CD14-positive monocyte (primary cell): ENCODE measurements around the gene ARL14EP. TPM values are rescaled to one million over a fixed set of nuclear protein-coding genes. Genes with fewer than 3 reads are reported as not detected.

Source experiments
- DNase-seq, 3 donors: peaks; one replicate each; pipeline ENCODE4 v3.0.0-alpha.2; 2011 to 2022
- H2AFZ ChIP-seq: 2 replicates; pipeline ENCODE4 v1.6.0; 2012; ENCODE audit warnings: mild to moderate bottlenecking, low read depth, low read length, inconsistent platforms; ENCODE audit not compliant: insufficient read depth, poor library complexity, severe bottlenecking
- H3K27ac ChIP-seq, 2 donors: 1 replicate in 1 of 2; 2 replicates in 1 of 2; pipeline ENCODE4 v1.5.1; 2012 to 2013; ENCODE audit warnings: low read length in 2 of 2, control low read depth in 1 of 2, inconsistent platforms in 1 of 2, low read depth in 1 of 2, mild to moderate bottlenecking in 1 of 2
- H3K27me3 ChIP-seq, 2 donors: one replicate each; pipeline versions ENCODE4 v1.6.0 to v1.6.1; 2011 to 2013; ENCODE audit warnings: low read length in 2 of 2; ENCODE audit not compliant: control insufficient read depth in 2 of 2, insufficient read depth in 2 of 2
- H3K36me3 ChIP-seq, 2 donors: replicated peaks in 1 of 2; 1 replicate in 1 of 2; 2 replicates in 1 of 2; pipeline versions ENCODE4 v1.5.1 to v1.6.1; 2012 to 2013; ENCODE audit warnings: low read length in 2 of 2, control low read depth in 1 of 2, inconsistent platforms in 1 of 2, mild to moderate bottlenecking in 1 of 2; ENCODE audit not compliant: insufficient read depth in 2 of 2, control insufficient read depth in 1 of 2
- H3K4me1 ChIP-seq, 2 donors: 1 replicate in 1 of 2; 2 replicates in 1 of 2; pipeline versions ENCODE4 v1.5.1 to v1.6.1; 2012 to 2013; ENCODE audit warnings: low read length in 2 of 2, control low read depth in 1 of 2, inconsistent platforms in 1 of 2, mild to moderate bottlenecking in 1 of 2, moderate library complexity in 1 of 2; ENCODE audit not compliant: insufficient read depth in 2 of 2, control insufficient read depth in 1 of 2
- H3K4me2 ChIP-seq: replicated peaks from 2 replicates; pipeline ENCODE3; 2012; ENCODE audit warnings: low read length, moderate library complexity, mild to moderate bottlenecking; ENCODE audit not compliant: poor library complexity, severe bottlenecking; ENCODE audit errors: extremely low read depth
- H3K4me3 ChIP-seq, 3 experiments: fragments of 200-600 bp in 1 of 3; sonication (generic) in 1 of 3; replicated peaks in 1 of 3; 1 replicate in 2 of 3; 2 replicates in 1 of 3; pipeline ENCODE4 v1.5.1; 2011 to 2013; ENCODE audit warnings: low read length in 3 of 3, mild to moderate bottlenecking in 3 of 3, control low read depth in 2 of 3, low read depth in 2 of 3, inconsistent platforms in 1 of 3, moderate library complexity in 1 of 3
- H3K79me2 ChIP-seq: 2 replicates; pipeline ENCODE4 v1.6.0; 2012; ENCODE audit warnings: mild to moderate bottlenecking, control low read depth, inconsistent platforms, low read length, moderate library complexity; ENCODE audit not compliant: insufficient read depth
- H3K9ac ChIP-seq: 2 replicates; pipeline ENCODE4 v1.6.0; 2017; ENCODE audit warnings: low read length, mild to moderate bottlenecking; ENCODE audit not compliant: insufficient read depth, poor library complexity, severe bottlenecking
- H3K9me3 ChIP-seq, 2 donors: replicated peaks in 1 of 2; 1 replicate in 1 of 2; 2 replicates in 1 of 2; pipeline versions ENCODE4 v1.5.1 to v1.6.1; 2012 to 2013; ENCODE audit warnings: low read length in 2 of 2, control low read depth in 1 of 2; ENCODE audit not compliant: control insufficient read depth in 1 of 2, insufficient read depth in 1 of 2
- H4K20me1 ChIP-seq: 2 replicates; pipeline ENCODE4 v1.6.0; 2012; ENCODE audit warnings: mild to moderate bottlenecking, low read length, control low read depth, moderate library complexity; ENCODE audit not compliant: insufficient read depth
- H3K27ac Mint-ChIP-seq, 7 donors: one replicate each; pipeline ENCODE4 v1.8.0; 2020; ENCODE audit warnings: mild to moderate bottlenecking in 7 of 7, mixed read lengths in 7 of 7, moderate library complexity in 6 of 7, inconsistent platforms in 2 of 7
- H3K27me3 Mint-ChIP-seq, 3 donors: one replicate each; pipeline ENCODE4 v1.8.0; 2021 to 2022; ENCODE audit warnings: low read depth in 3 of 3, mild to moderate bottlenecking in 3 of 3, mixed read lengths in 3 of 3, moderate library complexity in 3 of 3, inconsistent platforms in 1 of 3
- H3K36me3 Mint-ChIP-seq, 2 donors: one replicate each; pipeline ENCODE4 v1.8.0; 2020; ENCODE audit warnings: mixed read lengths in 2 of 2, inconsistent platforms in 1 of 2, mild to moderate bottlenecking in 1 of 2
- H3K4me1 Mint-ChIP-seq: one replicate; pipeline ENCODE4 v1.8.0; 2020; ENCODE audit warnings: mild to moderate bottlenecking, mixed read lengths
- H3K4me3 Mint-ChIP-seq, 2 donors: one replicate each; pipeline ENCODE4 v1.8.0; 2020; ENCODE audit warnings: mild to moderate bottlenecking in 2 of 2, mixed read lengths in 2 of 2, moderate library complexity in 1 of 2
- H3K9me3 Mint-ChIP-seq, 7 donors: one replicate each; pipeline ENCODE4 v1.8.0; 2020 to 2022; ENCODE audit warnings: mixed read lengths in 7 of 7, mild to moderate bottlenecking in 6 of 7, moderate library complexity in 6 of 7, inconsistent platforms in 2 of 7
- WGBS: methylation state at CpG from one replicate; pipeline ENCODE4 v1.1.5; 2013; ENCODE audit warnings: missing lambda C conversion rate; ENCODE audit not compliant: insufficient coverage; 5-methylcytosine and 5-hydroxymethylcytosine counted together
- intact Hi-C, 2 donors: fragments of 100-400 bp; cut with micrococcal nuclease; formaldehyde crosslinking; loops; one replicate each; pipeline versions ENCODE4 v1.15.0 to v1.15.1; 2023
- polyA plus RNA-seq, 3 donors: library from polyadenylated mRNA; depleted of rRNA in 1 of 3; unstranded in 2 of 3; stranded (reverse) in 1 of 3; fragments of 300-500 nt in 2 of 3; fragments of >200 nt in 1 of 3; fragmentation: Illumina TruSeq in 2 of 3; gene quantifications; 1 replicate in 2 of 3; 2 replicates in 1 of 3; pipeline ENCODE4 v1.2.3, GENCODE V29; 2012 to 2021
- TF ChIP-seq, protein P1 (sequence below): fragments of 200-600 bp; IDR thresholded peaks from one replicate; pipeline ENCODE4 v1.8.0; 2022; ENCODE audit warnings: antibody characterized with exemption, mild to moderate bottlenecking

The ARL14EP gene
- polyA plus RNA-seq, 3 donors: 9.9 to 32.2 (median 21.2) TPM

DNA sequence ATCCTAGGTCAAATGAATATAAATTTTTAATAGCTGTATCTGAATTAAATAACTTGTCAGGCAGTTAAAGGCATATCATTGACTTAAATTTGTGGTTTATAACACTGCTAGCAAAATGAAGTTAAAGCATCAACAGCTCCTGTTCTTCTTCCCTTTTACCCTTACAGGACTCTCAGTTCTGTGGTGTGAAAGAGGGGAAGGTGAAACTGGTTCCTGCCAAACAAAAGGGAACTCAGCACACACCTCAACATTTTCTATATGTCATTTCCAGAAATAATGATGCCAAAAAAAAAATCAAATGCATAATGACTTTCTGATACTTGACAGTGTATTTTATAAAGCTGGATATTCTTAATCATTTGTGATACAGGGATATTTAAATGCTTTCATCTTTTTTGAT is 21.2 kb downstream of the ARL14EP start:
- Histone ChIP-seq H3K79me2 (no peaks in the 10 kb centered on the region), H3K4me1 (peaks cover 9 to 27% of the 10 kb centered on the region in 2 donors), H3K27ac (peak overlapping the region in 1 of 2 donors; percentile 51), H3K36me3 (peaks cover 0 to 13% of the 10 kb centered on the region in 2 donors), H3K4me2 (no peak overlapping the region), H4K20me1 (no peaks in the 10 kb centered on the region), H3K9me3 (no peaks in the 10 kb centered on the region), H3K9ac (no peak overlapping the region), H3K27me3 (no peaks in the 10 kb centered on the region), H2AFZ (no peak overlapping the region), H3K4me3 (no peak overlapping the region)
- no peaks in the 10 kb centered on the region for H3K9me3 Mint-ChIP-seq
- H3K27me3 Mint-ChIP-seq: peaks cover 0 to 2% (median 0%) of the 10 kb centered on the region in 3 donors
- peaks cover 14% of the 10 kb centered on the region for H3K4me1 Mint-ChIP-seq
- intact Hi-C loops: loop anchor here in 1 of 2 donors (10.0 kb wide), 2 partner anchors 141 to 571 kb away; no protein-coding TSS in a partner anchor
- peaks cover 4 to 5% of the 10 kb centered on the region in 2 donors for H3K36me3 Mint-ChIP-seq
- H3K4me3 Mint-ChIP-seq: no peak overlapping the region
- H3K27ac Mint-ChIP-seq: no peak overlapping the region
- TF ChIP-seq, protein P1, sequence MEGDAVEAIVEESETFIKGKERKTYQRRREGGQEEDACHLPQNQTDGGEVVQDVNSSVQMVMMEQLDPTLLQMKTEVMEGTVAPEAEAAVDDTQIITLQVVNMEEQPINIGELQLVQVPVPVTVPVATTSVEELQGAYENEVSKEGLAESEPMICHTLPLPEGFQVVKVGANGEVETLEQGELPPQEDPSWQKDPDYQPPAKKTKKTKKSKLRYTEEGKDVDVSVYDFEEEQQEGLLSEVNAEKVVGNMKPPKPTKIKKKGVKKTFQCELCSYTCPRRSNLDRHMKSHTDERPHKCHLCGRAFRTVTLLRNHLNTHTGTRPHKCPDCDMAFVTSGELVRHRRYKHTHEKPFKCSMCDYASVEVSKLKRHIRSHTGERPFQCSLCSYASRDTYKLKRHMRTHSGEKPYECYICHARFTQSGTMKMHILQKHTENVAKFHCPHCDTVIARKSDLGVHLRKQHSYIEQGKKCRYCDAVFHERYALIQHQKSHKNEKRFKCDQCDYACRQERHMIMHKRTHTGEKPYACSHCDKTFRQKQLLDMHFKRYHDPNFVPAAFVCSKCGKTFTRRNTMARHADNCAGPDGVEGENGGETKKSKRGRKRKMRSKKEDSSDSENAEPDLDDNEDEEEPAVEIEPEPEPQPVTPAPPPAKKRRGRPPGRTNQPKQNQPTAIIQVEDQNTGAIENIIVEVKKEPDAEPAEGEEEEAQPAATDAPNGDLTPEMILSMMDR: no peak
- DNase-seq: no peak

DNA sequence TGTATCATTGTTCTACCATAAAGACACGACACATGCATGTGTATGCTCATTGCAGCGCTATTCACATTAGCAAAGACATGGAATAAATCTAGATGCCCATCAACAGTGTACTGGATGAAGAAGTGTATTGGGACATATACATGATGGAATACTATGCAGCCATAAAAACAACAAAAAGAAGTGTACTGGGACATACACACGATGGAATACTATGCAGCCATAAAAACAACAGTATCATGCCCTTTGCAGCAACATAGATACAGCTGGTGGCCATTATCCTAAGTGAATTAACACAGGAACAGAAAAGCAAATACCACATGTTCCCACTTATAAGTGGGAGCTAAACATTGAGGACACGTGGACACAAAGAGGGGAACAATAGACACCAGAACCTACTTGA is 22.7 kb downstream of the ARL14EP start:
- no peak overlapping the region for H3K9ac ChIP-seq
- TF ChIP-seq, protein P1: no peak
- H3K9me3 ChIP-seq: no peaks in the 10 kb centered on the region
- no peak for DNase-seq
- peaks cover 0 to 6% (median 2%) of the 10 kb centered on the region in 3 donors for H3K27me3 Mint-ChIP-seq
- peaks cover 14% of the 10 kb centered on the region for H3K4me1 Mint-ChIP-seq
- no peaks in the 10 kb centered on the region for H4K20me1 ChIP-seq
- peaks cover under 1% of the 10 kb centered on the region in 2 donors for H3K36me3 Mint-ChIP-seq
- H3K27ac ChIP-seq: no peak overlapping the region
- no peak overlapping the region for H3K4me3 ChIP-seq
- H3K36me3 ChIP-seq: peaks cover 0 to 3% of the 10 kb centered on the region in 2 donors
- no peak overlapping the region for H3K4me2 ChIP-seq
- intact Hi-C loops: loop anchor here (5.0 to 10.0 kb wide), 3 partner anchors 139 to 572 kb away; no protein-coding TSS in a partner anchor
- peaks cover 0 to 2% (median 0%) of the 10 kb centered on the region in 7 donors for H3K9me3 Mint-ChIP-seq
- H3K79me2 ChIP-seq: no peaks in the 10 kb centered on the region
- no peak overlapping the region for H3K4me3 Mint-ChIP-seq
- no CpG with 5 or more reads among the region's 4 CpGs for WGBS
- H3K27ac Mint-ChIP-seq: no peak overlapping the region
- H3K4me1 ChIP-seq: peaks cover 9 to 27% of the 10 kb centered on the region in 2 donors
- H3K27me3 ChIP-seq: no peaks in the 10 kb centered on the region
- no peak overlapping the region for H2AFZ ChIP-seq
